A549 (cell line): ENCODE measurements around the gene RPL23.

Source experiments
- POLR2A ChIP-seq: IDR thresholded peaks from 2 replicates; pipeline ENCODE4 v1.6.1; 2012; ENCODE audit warnings: mild to moderate bottlenecking, low read length
- RFX5 ChIP-seq: fragments of 450-650 bp; IDR thresholded peaks from 2 replicates; pipeline ENCODE4 v1.7.1; 2014; ENCODE audit warnings: antibody characterized with exemption, mild to moderate bottlenecking, moderate library complexity

- TF ChIP-seq RFX5 (no peak), POLR2A (no peak)
Observed at GRCh38 chr17:38897671-38898290, 44.3 kb upstream of the RPL23 start.
